ACC112 (cell line): Measurements from ENCODE around the gene TRMT2A.

Source experiments
- H2AFZ ChIP-seq: fragments of 200-600 bp; sonication (generic); one replicate; pipeline ENCODE4 v1.6.0; 2017; ENCODE audit warnings: antibody characterized with exemption, low read length; ENCODE audit not compliant: unreplicated experiment
- H3K27ac ChIP-seq: fragments of 200-600 bp; sonication (generic); 2 replicates; pipeline ENCODE4 v1.5.1; 2014; ENCODE audit warnings: low read depth, mild to moderate bottlenecking, antibody characterized with exemption, low read length, moderate library complexity
- H3K27me3 ChIP-seq: fragments of 200-600 bp; sonication (generic); 2 replicates; pipeline ENCODE4 v1.6.1; 2014; ENCODE audit warnings: mild to moderate bottlenecking, antibody characterized with exemption, low read length, moderate library complexity, mixed read lengths; ENCODE audit not compliant: insufficient read depth
- H3K36me3 ChIP-seq: fragments of 200-600 bp; sonication (generic); 2 replicates; pipeline ENCODE4 v1.6.1; 2016; ENCODE audit warnings: mild to moderate bottlenecking, antibody characterized with exemption, low read length, moderate library complexity, mixed read lengths; ENCODE audit not compliant: insufficient read depth
- H3K4me1 ChIP-seq: fragments of 200-600 bp; sonication (generic); one replicate; pipeline ENCODE4 v1.6.1; 2016; ENCODE audit warnings: low read length, mixed read lengths; ENCODE audit not compliant: insufficient read depth, unreplicated experiment, control insufficient read depth
- H3K4me3 ChIP-seq: fragments of 200-600 bp; sonication (generic); 2 replicates; pipeline ENCODE4 v1.5.1; 2014; ENCODE audit warnings: mild to moderate bottlenecking, low read depth, low read length
- H3K79me2 ChIP-seq: fragments of 200-600 bp; sonication (generic); one replicate; pipeline ENCODE4 v1.6.0; 2016; ENCODE audit warnings: low read length; ENCODE audit not compliant: control insufficient read depth, unreplicated experiment, insufficient read depth

The TRMT2A gene

GRCh38 chr22:20148414-20148813 is 31.4 kb upstream of the TRMT2A start:
- H3K79me2 ChIP-seq: no peaks in the 10 kb centered on the region
- no peak overlapping the region for H3K27ac ChIP-seq
- no peaks in the 10 kb centered on the region for H3K27me3 ChIP-seq
- H3K4me1 ChIP-seq: no peaks in the 10 kb centered on the region
- H3K36me3 ChIP-seq: no peaks in the 10 kb centered on the region
- H2AFZ ChIP-seq: no peak overlapping the region
- H3K4me3 ChIP-seq: no peak overlapping the region

- Histone ChIP-seq H3K79me2 (no peaks in the 10 kb centered on the region), H2AFZ (no peak overlapping the region), H3K36me3 (no peaks in the 10 kb centered on the region), H3K27ac (no peak overlapping the region), H3K4me1 (no peaks in the 10 kb centered on the region), H3K27me3 (no peaks in the 10 kb centered on the region), H3K4me3 (no peak overlapping the region)
Observed at GRCh38 chr22:20147237-20147988, 30.4 kb upstream of the TRMT2A start.

GRCh38 chr22:20146777-20147176 is 29.8 kb upstream of the TRMT2A start:
- H3K27me3 ChIP-seq: no peaks in the 10 kb centered on the region
- no peak overlapping the region for H3K27ac ChIP-seq
- no peaks in the 10 kb centered on the region for H3K36me3 ChIP-seq
- H3K4me3 ChIP-seq: no peak overlapping the region
- no peak overlapping the region for H2AFZ ChIP-seq
- peaks cover 6% of the 10 kb centered on the region for H3K4me1 ChIP-seq
- H3K79me2 ChIP-seq: no peaks in the 10 kb centered on the region

GRCh38 chr22:20145832-20146223 is 28.8 kb upstream of the TRMT2A start:
- Histone ChIP-seq H3K36me3 (no peaks in the 10 kb centered on the region), H2AFZ (no peak overlapping the region), H3K27me3 (no peaks in the 10 kb centered on the region), H3K4me3 (no peak overlapping the region), H3K27ac (no peak overlapping the region), H3K4me1 (peaks cover 10% of the 10 kb centered on the region), H3K79me2 (no peaks in the 10 kb centered on the region)

- H2AFZ ChIP-seq: no peak overlapping the region
Observed at GRCh38 chr22:20145206-20145831, 28.3 kb upstream of the TRMT2A start.

GRCh38 chr22:20143883-20144665 is 27.0 kb upstream of the TRMT2A start:
- no peak overlapping the region for H3K4me3 ChIP-seq
- H3K79me2 ChIP-seq: no peaks in the 10 kb centered on the region
- H2AFZ ChIP-seq: no peak overlapping the region
- no peak overlapping the region for H3K27ac ChIP-seq
- peaks cover 10% of the 10 kb centered on the region for H3K4me1 ChIP-seq
- no peaks in the 10 kb centered on the region for H3K36me3 ChIP-seq
- H3K27me3 ChIP-seq: no peaks in the 10 kb centered on the region

More at GRCh38 chr22:20145206-20145831, 28.3 kb upstream of the TRMT2A start:
- Histone ChIP-seq H3K27me3 (no peaks in the 10 kb centered on the region), H3K36me3 (no peaks in the 10 kb centered on the region), H3K4me1 (peaks cover 10% of the 10 kb centered on the region), H3K27ac (no peak overlapping the region), H3K79me2 (no peaks in the 10 kb centered on the region), H3K4me3 (no peak overlapping the region)

GRCh38 chr22:20142711-20143621 is 25.9 kb upstream of the TRMT2A start:
- H3K27ac ChIP-seq: no peak overlapping the region
- H3K27me3 ChIP-seq: no peaks in the 10 kb centered on the region
- H3K79me2 ChIP-seq: no peaks in the 10 kb centered on the region
- H3K4me1 ChIP-seq: peaks cover 10% of the 10 kb centered on the region
- no peaks in the 10 kb centered on the region for H3K36me3 ChIP-seq
- no peak overlapping the region for H2AFZ ChIP-seq
- no peak overlapping the region for H3K4me3 ChIP-seq

GRCh38 chr22:20141186-20142077 is 24.4 kb upstream of the TRMT2A start:
- Histone ChIP-seq H3K27me3 (no peaks in the 10 kb centered on the region), H3K4me1 (peaks cover 10% of the 10 kb centered on the region), H3K79me2 (peaks cover under 1% of the 10 kb centered on the region), H2AFZ (no peak overlapping the region), H3K4me3 (no peak overlapping the region), H3K27ac (peak overlapping the region; percentile 43), H3K36me3 (no peaks in the 10 kb centered on the region)

GRCh38 chr22:20140521-20140964 is 23.5 kb upstream of the TRMT2A start:
- H3K27me3 ChIP-seq: no peaks in the 10 kb centered on the region
- no peak overlapping the region for H2AFZ ChIP-seq
- H3K79me2 ChIP-seq: peaks cover 8% of the 10 kb centered on the region
- no peak overlapping the region for H3K4me3 ChIP-seq
- H3K27ac ChIP-seq: no peak overlapping the region
- H3K4me1 ChIP-seq: peaks cover 10% of the 10 kb centered on the region
- no peaks in the 10 kb centered on the region for H3K36me3 ChIP-seq
